Ascending aorta (tissue), 2 donors: ENCODE results near the gene IL1R1. TPM values are rescaled to one million over a fixed set of nuclear protein-coding genes. Genes with fewer than 3 reads are reported as not detected.
A peak's percentile ranks its signal among the peaks of the same experiment; 100 is the strongest.

Experiments used
- DNase-seq, 2 donors: peaks; one replicate each; pipeline ENCODE4 v3.0.0-alpha.2; 2019; ENCODE audit warnings: low spot score in 2 of 2
- H3K27ac ChIP-seq, 2 donors: fragments of 200-600 bp; sonication (generic); one replicate each; pipeline ENCODE4 v1.5.1; 2016 to 2017; ENCODE audit warnings: mild to moderate bottlenecking in 1 of 2
- H3K27me3 ChIP-seq: fragments of 200-600 bp; sonication (generic); one replicate; pipeline ENCODE4 v1.5.1; 2017
- H3K36me3 ChIP-seq, 2 donors: fragments of 200-600 bp; sonication (generic); one replicate each; pipeline ENCODE4 v1.5.1; 2016
- H3K4me1 ChIP-seq, 2 donors: fragments of 200-600 bp; sonication (generic); one replicate each; pipeline ENCODE4 v1.5.1; 2016 to 2017; ENCODE audit warnings: mild to moderate bottlenecking in 1 of 2
- H3K4me3 ChIP-seq, 2 donors: fragments of 200-600 bp; sonication (generic); one replicate each; pipeline ENCODE4 v1.5.1; 2016 to 2017; ENCODE audit warnings: mild to moderate bottlenecking in 1 of 2
- H3K9me3 ChIP-seq, 2 donors: fragments of 200-600 bp; sonication (generic); one replicate each; pipeline ENCODE4 v1.5.1; 2016
- intact Hi-C: fragments of 100-400 bp; cut with DNase I; formaldehyde crosslinking; loops from one replicate; pipeline ENCODE4 v1.15.1; 2023
- total RNA-seq: library from RNA; depleted of rRNA; stranded (reverse); fragments of >200 nt; gene quantifications from one replicate; pipeline ENCODE4 v1.1.0, GENCODE V29; 2016
- TF ChIP-seq, protein P1 (sequence below), 3 experiments: fragments of 200-600 bp in 2 of 3; fragments of 450-650 bp in 1 of 3; sonication (generic) in 2 of 3; IDR thresholded peaks; one replicate each; pipeline ENCODE4 v1.5.1; 2016 to 2019; ENCODE audit warnings: antibody characterized with exemption in 3 of 3, mild to moderate bottlenecking in 1 of 3, moderate library complexity in 1 of 3

IL1R1 gene, protein sequence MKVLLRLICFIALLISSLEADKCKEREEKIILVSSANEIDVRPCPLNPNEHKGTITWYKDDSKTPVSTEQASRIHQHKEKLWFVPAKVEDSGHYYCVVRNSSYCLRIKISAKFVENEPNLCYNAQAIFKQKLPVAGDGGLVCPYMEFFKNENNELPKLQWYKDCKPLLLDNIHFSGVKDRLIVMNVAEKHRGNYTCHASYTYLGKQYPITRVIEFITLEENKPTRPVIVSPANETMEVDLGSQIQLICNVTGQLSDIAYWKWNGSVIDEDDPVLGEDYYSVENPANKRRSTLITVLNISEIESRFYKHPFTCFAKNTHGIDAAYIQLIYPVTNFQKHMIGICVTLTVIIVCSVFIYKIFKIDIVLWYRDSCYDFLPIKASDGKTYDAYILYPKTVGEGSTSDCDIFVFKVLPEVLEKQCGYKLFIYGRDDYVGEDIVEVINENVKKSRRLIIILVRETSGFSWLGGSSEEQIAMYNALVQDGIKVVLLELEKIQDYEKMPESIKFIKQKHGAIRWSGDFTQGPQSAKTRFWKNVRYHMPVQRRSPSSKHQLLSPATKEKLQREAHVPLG
- total RNA-seq, result 132 TPM

DNA sequence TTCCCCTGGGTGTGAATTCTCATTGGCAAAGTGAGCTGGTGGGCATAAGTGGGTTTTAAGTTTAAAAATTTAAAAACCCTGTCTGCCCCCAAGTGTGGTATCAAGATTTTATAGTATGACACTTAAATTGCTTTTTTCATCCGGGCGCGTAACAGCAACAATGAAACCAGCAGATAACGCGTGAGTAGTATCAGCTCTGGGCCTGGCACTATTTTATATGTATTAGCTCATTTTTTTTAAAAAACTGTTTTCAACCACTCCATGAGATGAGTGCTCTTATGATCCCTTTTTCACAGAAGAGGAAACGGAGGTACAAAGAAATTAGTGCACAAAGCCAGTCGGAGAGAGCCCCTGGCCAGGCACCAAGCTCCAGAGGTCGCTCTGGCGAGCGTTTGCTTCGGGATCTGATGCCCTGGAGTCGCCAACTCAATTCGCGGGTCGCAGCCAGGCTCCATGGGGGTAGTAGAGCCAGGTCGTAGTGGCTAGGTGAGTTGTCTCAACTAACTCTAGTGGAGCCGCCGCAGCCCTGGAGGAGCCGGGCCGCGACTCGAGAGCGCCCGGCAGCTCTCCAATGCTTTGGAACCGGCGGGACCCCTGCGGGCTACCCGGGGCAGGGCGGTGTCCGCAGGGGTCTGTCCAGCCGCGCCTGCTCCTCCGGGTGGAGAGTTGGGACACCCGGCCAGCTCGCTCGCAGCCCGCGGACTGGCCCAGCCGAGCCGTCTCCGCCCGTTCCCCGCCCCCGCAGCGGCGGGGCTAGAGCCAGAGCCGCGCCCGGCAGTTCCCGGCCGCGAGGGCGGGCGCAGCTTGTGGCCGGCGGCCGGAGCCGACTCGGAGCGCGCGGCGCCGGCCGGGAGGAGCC, at the start of gene IL1R1:
Gene IL1R1, plus strand, starts transcription at position 777 of the 859 bp plus-strand sequence. CDS start 14,979 bp downstream, outside the sequence.
- TF ChIP-seq, protein P1, sequence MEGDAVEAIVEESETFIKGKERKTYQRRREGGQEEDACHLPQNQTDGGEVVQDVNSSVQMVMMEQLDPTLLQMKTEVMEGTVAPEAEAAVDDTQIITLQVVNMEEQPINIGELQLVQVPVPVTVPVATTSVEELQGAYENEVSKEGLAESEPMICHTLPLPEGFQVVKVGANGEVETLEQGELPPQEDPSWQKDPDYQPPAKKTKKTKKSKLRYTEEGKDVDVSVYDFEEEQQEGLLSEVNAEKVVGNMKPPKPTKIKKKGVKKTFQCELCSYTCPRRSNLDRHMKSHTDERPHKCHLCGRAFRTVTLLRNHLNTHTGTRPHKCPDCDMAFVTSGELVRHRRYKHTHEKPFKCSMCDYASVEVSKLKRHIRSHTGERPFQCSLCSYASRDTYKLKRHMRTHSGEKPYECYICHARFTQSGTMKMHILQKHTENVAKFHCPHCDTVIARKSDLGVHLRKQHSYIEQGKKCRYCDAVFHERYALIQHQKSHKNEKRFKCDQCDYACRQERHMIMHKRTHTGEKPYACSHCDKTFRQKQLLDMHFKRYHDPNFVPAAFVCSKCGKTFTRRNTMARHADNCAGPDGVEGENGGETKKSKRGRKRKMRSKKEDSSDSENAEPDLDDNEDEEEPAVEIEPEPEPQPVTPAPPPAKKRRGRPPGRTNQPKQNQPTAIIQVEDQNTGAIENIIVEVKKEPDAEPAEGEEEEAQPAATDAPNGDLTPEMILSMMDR (IDR thresholded peaks at IDR 0.05), result no peak
- Histone ChIP-seq H3K27ac (peak within 1 kb of the TSS; percentile 93 to 96), H3K4me3 (peak within 1 kb of the TSS; percentile 64 to 77), H3K4me1 (peaks cover 0 to 5% of the 10 kb centered on the region in 2 donors), H3K36me3 (peaks cover 0 to 8% of the 10 kb centered on the region in 2 donors), H3K27me3 (no peaks in the 10 kb centered on the region), H3K9me3 (peaks cover 10 to 26% of the 10 kb centered on the region in 2 donors)
- intact Hi-C loops, result loop anchor here (1.0 to 5.0 kb wide), 3 partner anchors 20 to 78 kb away; no protein-coding TSS in a partner anchor
- peak in 1 of 2 donors; percentile 88 for DNase-seq

DNA sequence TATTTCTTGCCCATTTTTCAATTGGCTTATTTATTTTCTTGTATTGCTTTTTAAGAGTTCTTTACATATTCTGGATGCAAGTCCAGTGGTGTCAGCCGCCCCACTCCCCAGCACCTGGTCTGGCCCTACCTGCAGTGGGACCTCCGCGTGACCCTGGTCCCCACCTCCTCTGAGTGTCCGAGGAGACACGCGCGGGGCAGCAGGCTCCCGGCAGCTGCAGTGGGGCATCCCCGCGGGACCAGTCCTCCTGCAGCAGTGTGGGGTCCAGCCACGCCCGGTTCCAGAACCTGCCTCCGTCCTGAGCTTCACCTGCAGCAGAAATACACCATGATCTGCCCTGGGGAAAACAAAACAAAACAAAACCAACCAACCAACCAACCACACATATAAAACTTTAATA, 48.9 kb upstream of the IL1R1 start:
- H3K4me1 ChIP-seq, result no peaks in the 10 kb centered on the region
- TF ChIP-seq, protein P1 (IDR thresholded peaks at IDR 0.05), result no peak
- intact Hi-C loops, result no loop called here
- H3K9me3 ChIP-seq, result no peaks in the 10 kb centered on the region
- DNase-seq, result no peak
- H3K27ac ChIP-seq, result no peak overlapping the region
- no peaks in the 10 kb centered on the region for H3K36me3 ChIP-seq
- H3K4me3 ChIP-seq, result no peak overlapping the region
- H3K27me3 ChIP-seq, result no peaks in the 10 kb centered on the region

DNA sequence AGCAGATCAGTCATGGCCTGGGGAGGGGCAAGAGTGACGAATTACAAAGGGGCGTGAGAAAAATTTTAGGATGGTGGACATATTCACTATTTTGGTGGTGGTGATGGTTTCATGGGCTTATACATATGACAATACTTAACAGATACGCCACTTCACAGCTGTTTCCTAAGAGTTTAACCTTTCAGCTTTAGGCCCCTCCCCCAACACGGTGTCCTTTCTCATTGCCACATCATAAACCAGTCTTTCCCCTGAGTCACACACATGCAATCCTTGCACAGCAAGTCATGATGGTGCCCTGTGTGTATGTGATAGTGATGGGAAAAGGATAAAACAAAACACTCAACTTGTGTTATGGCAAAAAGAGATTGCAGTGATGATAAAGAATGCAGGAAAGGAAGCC, 47.6 kb upstream of the IL1R1 start:
- H3K27me3 ChIP-seq, result no peaks in the 10 kb centered on the region
- TF ChIP-seq, protein P1 (IDR thresholded peaks at IDR 0.05), result no peak

DNA sequence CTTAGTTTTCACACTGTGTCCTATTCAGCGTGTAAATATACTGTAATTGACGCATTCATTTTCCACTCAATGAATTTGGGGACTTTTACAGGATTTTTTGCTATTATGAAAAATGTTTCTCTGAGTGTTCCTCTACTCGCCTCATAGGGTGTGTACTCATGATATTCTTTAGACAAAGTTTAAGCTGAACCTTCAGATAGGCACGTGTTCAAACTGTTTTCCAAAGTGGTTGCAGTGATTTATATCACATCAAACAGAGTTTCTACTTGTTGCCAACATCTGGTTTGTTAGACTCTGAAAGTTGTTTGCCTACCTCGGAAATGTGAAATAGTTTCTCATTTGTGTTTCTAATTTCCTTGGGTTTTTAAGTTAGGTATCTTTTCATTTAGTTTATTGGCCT, 46.4 kb upstream of the IL1R1 start:
- Histone ChIP-seq H3K27me3 (no peaks in the 10 kb centered on the region), H3K4me3 (no peak overlapping the region), H3K36me3 (no peaks in the 10 kb centered on the region), H3K27ac (no peak overlapping the region), H3K4me1 (no peaks in the 10 kb centered on the region), H3K9me3 (no peaks in the 10 kb centered on the region)
- intact Hi-C loops, result no loop called here
- no peak for DNase-seq
- TF ChIP-seq, protein P1 (IDR thresholded peaks at IDR 0.05), result no peak

More for the DNA sequence above, 47.6 kb upstream of the IL1R1 start:
- intact Hi-C loops, result no loop called here
- no peak overlapping the region for H3K27ac ChIP-seq
- no peak for DNase-seq
- no peaks in the 10 kb centered on the region for H3K9me3 ChIP-seq
- no peaks in the 10 kb centered on the region for H3K4me1 ChIP-seq
- no peaks in the 10 kb centered on the region for H3K36me3 ChIP-seq
- H3K4me3 ChIP-seq, result no peak overlapping the region

DNA sequence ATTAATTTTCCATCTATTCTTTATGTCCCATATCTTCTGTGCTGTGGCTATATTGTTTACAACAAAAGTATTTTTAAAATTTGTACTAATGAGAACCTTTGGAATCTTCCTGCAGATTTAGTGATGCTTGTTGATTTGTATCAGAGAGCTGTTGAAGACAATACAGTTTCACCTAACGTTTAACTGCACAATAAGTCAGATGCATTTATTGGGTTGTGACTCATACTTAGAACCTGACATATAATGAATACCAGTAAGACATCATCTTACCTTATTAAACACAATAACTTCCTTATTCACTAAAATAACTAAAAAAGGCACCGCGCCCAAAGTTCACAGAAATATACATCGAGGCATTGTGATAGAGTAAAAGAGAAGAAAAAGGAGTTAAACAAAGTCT, 43.8 kb upstream of the IL1R1 start:
- H3K9me3 ChIP-seq, result no peaks in the 10 kb centered on the region
- no peaks in the 10 kb centered on the region for H3K4me1 ChIP-seq
- no peak for DNase-seq
- H3K36me3 ChIP-seq, result no peaks in the 10 kb centered on the region
- H3K4me3 ChIP-seq, result no peak overlapping the region
- H3K27me3 ChIP-seq, result no peaks in the 10 kb centered on the region
- no peak overlapping the region for H3K27ac ChIP-seq
- intact Hi-C loops, result no loop called here
- TF ChIP-seq, protein P1 (IDR thresholded peaks at IDR 0.05), result no peak
